Endothelial cell of umbilical vein (primary cell): ENCODE data around the gene IQCH. TPM values are rescaled to one million over a fixed set of nuclear protein-coding genes. Genes with fewer than 3 reads are reported as not detected.

Experiments used
- BruUV-seq: library from RNA; stranded (reverse); fragments of 400-500 nt; replicated peaks from 2 replicates; lab custom pipeline; 2021; lab: Mats Ljungman, UMichigan
- CTCF ChIA-PET: fragments of 300-600, 350-600 bp; sonication (Branson Sonifier 250); formaldehyde crosslinking; loops from one replicate; lab custom pipeline; 2021; ENCODE audit warnings: antibody characterized with exemption, inconsistent platforms; lab: Charles Lee
- POLR2A ChIA-PET: fragments of 300-600, 350-600 bp; sonication (Branson Sonifier 250); formaldehyde crosslinking; loops from one replicate; lab custom pipeline; 2021; ENCODE audit warnings: antibody characterized with exemption, inconsistent platforms; lab: Charles Lee
- DNase-seq: peaks from one replicate; pipeline ENCODE4 v3.0.0-alpha.2; 2011; ENCODE audit warnings: low read depth, low spot score
- FAIRE-seq: peaks from 2 replicates; lab custom pipeline; 2011; peaks lifted over from hg19 to GRCh38; lab: Jason Lieb, UNC
- H2AFZ ChIP-seq: 2 replicates; pipeline ENCODE4 v1.6.0; 2012; ENCODE audit warnings: low read depth, low read length, control low read depth, inconsistent platforms
- H3K27ac ChIP-seq: 2 replicates; pipeline ENCODE4 v1.5.1; 2011; ENCODE audit warnings: low read depth, mild to moderate bottlenecking, control low read depth, low read length, moderate library complexity; ENCODE audit not compliant: insufficient read depth
- H3K27me3 ChIP-seq, 2 experiments: 2 replicates each; pipeline versions ENCODE4 v1.6.0 to v1.6.1; 2011; ENCODE audit warnings: low read length in 2 of 2, mixed read lengths in 1 of 2; ENCODE audit not compliant: control insufficient read depth in 2 of 2, insufficient read depth in 2 of 2
- H3K36me3 ChIP-seq, 2 experiments: 2 replicates in 1 of 2; 3 replicates in 1 of 2; pipeline ENCODE4 v1.5.1; 2011; ENCODE audit warnings: low read length in 2 of 2, mild to moderate bottlenecking in 1 of 2, moderate library complexity in 1 of 2; ENCODE audit not compliant: control insufficient read depth in 2 of 2, insufficient read depth in 2 of 2; ENCODE audit errors: extremely low read depth in 1 of 2
- H3K4me1 ChIP-seq: 3 replicates; pipeline ENCODE4 v1.5.1; 2011; ENCODE audit warnings: mild to moderate bottlenecking, low read length; ENCODE audit not compliant: control insufficient read depth, insufficient read depth; ENCODE audit errors: extremely low read depth
- H3K4me2 ChIP-seq: 2 replicates; pipeline ENCODE4 v1.6.1; 2011; ENCODE audit warnings: low read length, control low read depth, mixed read lengths; ENCODE audit not compliant: insufficient read depth
- H3K4me3 ChIP-seq, 3 experiments: fragments of 200-600 bp in 1 of 3; sonication (generic), shearing (Covaris generic) in 1 of 3; replicated peaks in 1 of 3; 2 replicates each; pipeline ENCODE4 v1.5.1; 2011 to 2016; ENCODE audit warnings: control low read depth in 3 of 3, low read length in 3 of 3, mild to moderate bottlenecking in 2 of 3, inconsistent platforms in 1 of 3, low read depth in 1 of 3, moderate library complexity in 1 of 3; ENCODE audit not compliant: insufficient read depth in 1 of 3
- H3K79me2 ChIP-seq: 2 replicates; pipeline ENCODE4 v1.6.0; 2012; ENCODE audit warnings: low read length, inconsistent platforms; ENCODE audit not compliant: control insufficient read depth, insufficient read depth
- H3K9ac ChIP-seq: replicated peaks from 2 replicates; pipeline ENCODE3; 2011; ENCODE audit warnings: low read length, control low read depth; ENCODE audit not compliant: insufficient read depth; ENCODE audit errors: extremely low read depth
- H3K9me1 ChIP-seq: replicated peaks from 3 replicates; pipeline ENCODE4 v1.6.0; 2011; ENCODE audit warnings: mild to moderate bottlenecking, low read length; ENCODE audit not compliant: control insufficient read depth, insufficient read depth; ENCODE audit errors: extremely low read depth
- H3K9me3 ChIP-seq: replicated peaks from 2 replicates; pipeline ENCODE4 v1.5.1; 2012; ENCODE audit warnings: low read length, inconsistent platforms; ENCODE audit not compliant: control insufficient read depth, insufficient read depth
- H4K20me1 ChIP-seq: replicated peaks from 2 replicates; pipeline ENCODE3; 2011; ENCODE audit warnings: mild to moderate bottlenecking, low read length; ENCODE audit not compliant: control insufficient read depth, insufficient read depth; ENCODE audit errors: extremely low read depth
- EZH2 ChIP-seq: IDR thresholded peaks from 2 replicates; pipeline ENCODE4 v1.6.1; 2012; ENCODE audit warnings: borderline replicate concordance, low read depth, mild to moderate bottlenecking, moderate library complexity, low read length, inconsistent platforms; ENCODE audit not compliant: severe bottlenecking
- FOS ChIP-seq: IDR thresholded peaks from 2 replicates; pipeline ENCODE4 v1.6.1; 2011; ENCODE audit warnings: mild to moderate bottlenecking, low read length, moderate library complexity, borderline replicate concordance; ENCODE audit not compliant: insufficient read depth
- GATA2 ChIP-seq: IDR thresholded peaks from 2 replicates; pipeline ENCODE4 v1.7.0; 2011; ENCODE audit warnings: low read depth, mild to moderate bottlenecking, moderate library complexity, mixed read lengths, low read length; ENCODE audit not compliant: insufficient read length, insufficient read depth
- MYC ChIP-seq: IDR thresholded peaks from one replicate; pipeline ENCODE4 v1.6.1; 2011; ENCODE audit warnings: mild to moderate bottlenecking, low read depth, low read length
- POLR2A ChIP-seq: IDR thresholded peaks from 2 replicates; pipeline ENCODE4 v1.6.1; 2012; ENCODE audit warnings: low read depth, mild to moderate bottlenecking, control low read depth, low read length
- POLR2AphosphoS5 ChIP-seq: IDR thresholded peaks from 2 replicates; pipeline ENCODE4 v1.6.1; 2012; ENCODE audit warnings: low read depth, mild to moderate bottlenecking, control low read depth, low read length, moderate library complexity; ENCODE audit not compliant: insufficient read depth
- dilution Hi-C: fragments of 300-500 bp; cut with MboI; formaldehyde crosslinking; loops from one replicate; pipeline ENCODE4 v1.15.0; 2019; ENCODE audit warnings: low sequenced_read_pairs; ENCODE audit not compliant: extremely low pct_ligation_motif_present
- intact Hi-C: fragments of 100-400 bp; cut with micrococcal nuclease; formaldehyde crosslinking; loops from one replicate; pipeline ENCODE4 v1.10.0; 2022
- polyA plus RNA-seq, 4 experiments: library from polyadenylated mRNA; depleted of rRNA in 3 of 4; stranded (reverse) in 3 of 4; unstranded in 1 of 4; fragments of >200 nt; gene quantifications; 2 replicates each; pipeline versions ENCODE4 v1.2.1 to v1.2.3, GENCODE V29; 2011 to 2012; ENCODE audit warnings: missing spikeins in 1 of 4
- total RNA-seq: library from RNA; stranded (reverse); gene quantifications from 2 replicates; pipeline ENCODE4 v1.2.3, GENCODE V29; 2021
- TF ChIP-seq, protein P1 (sequence below), 2 donors: IDR thresholded peaks; 1 replicate in 1 of 2; 2 replicates in 1 of 2; pipeline ENCODE4 v1.5.1; 2011; ENCODE audit warnings: low read length in 2 of 2, mild to moderate bottlenecking in 2 of 2, moderate library complexity in 2 of 2, control low read depth in 1 of 2, inconsistent platforms in 1 of 2, low read depth in 1 of 2; ENCODE audit not compliant: insufficient read depth in 1 of 2; ENCODE audit errors: extremely low read depth in 1 of 2
- TF ChIP-seq, protein P2 (sequence below): IDR thresholded peaks from 2 replicates; pipeline ENCODE4 v1.6.1; 2011; ENCODE audit not compliant: insufficient read depth, insufficient read length

Gene IQCH
- total and polyA plus RNA-seq, 2 donors (not counting 3 experiments of a cell fraction or from before 2014, with no cell fraction given), result 0.29 to 0.51 TPM

DNA sequence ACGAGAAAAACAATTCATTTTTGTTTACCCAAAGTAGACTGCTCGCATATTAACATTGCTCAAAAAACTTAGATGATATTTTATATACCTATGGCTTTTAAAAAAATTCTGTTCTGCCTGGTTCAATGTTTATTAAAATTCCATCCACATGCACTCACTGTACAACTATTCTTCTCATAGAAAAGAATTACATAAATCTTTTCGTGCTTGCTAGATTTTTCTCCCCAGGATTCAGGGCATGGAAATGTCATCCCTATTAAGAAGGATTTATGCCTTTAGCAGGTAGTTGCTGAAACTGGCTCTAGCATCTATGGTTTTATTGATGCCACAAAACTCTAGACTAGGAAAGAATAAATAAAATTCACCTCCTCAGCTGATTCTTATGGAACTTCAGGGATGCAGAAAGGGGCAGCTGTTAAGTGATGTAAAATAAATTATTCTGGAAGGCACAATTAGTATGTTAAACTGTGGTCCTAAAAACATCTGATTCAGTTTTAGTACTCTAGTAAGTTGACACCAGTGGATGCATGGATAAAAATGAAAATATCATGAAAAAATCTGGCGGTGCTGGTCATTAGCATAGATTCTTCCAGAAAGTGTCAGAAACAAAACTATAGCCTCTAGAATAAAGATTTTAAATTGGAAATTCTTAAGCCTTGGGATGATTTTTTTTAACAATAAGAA is 41.8 kb upstream of the IQCH start:
- FAIRE-seq, result no peak
- H2AFZ ChIP-seq, result no peak overlapping the region
- H3K9me1 ChIP-seq, result no peaks in the 10 kb centered on the region
- no peaks in the 10 kb centered on the region for H4K20me1 ChIP-seq
- no peaks in the 10 kb centered on the region for H3K4me1 ChIP-seq
- no peaks in the 10 kb centered on the region for H3K79me2 ChIP-seq
- BruUV-seq, result no TSS peak
- ChIA-PET CTCF (no interaction called here), POLR2A (no interaction called here)
- H3K4me3 ChIP-seq, result no peak overlapping the region
- no peaks in the 10 kb centered on the region for H3K27me3 ChIP-seq
- intact Hi-C loops, result no loop called here
- dilution Hi-C loops, result no loop called here
- no peaks in the 10 kb centered on the region for H3K36me3 ChIP-seq
- TF ChIP-seq MYC (no peak), POLR2A (no peak), EZH2 (no peak), GATA2 (no peak), FOS (no peak), POLR2AphosphoS5 (no peak)
- TF ChIP-seq, protein P1, sequence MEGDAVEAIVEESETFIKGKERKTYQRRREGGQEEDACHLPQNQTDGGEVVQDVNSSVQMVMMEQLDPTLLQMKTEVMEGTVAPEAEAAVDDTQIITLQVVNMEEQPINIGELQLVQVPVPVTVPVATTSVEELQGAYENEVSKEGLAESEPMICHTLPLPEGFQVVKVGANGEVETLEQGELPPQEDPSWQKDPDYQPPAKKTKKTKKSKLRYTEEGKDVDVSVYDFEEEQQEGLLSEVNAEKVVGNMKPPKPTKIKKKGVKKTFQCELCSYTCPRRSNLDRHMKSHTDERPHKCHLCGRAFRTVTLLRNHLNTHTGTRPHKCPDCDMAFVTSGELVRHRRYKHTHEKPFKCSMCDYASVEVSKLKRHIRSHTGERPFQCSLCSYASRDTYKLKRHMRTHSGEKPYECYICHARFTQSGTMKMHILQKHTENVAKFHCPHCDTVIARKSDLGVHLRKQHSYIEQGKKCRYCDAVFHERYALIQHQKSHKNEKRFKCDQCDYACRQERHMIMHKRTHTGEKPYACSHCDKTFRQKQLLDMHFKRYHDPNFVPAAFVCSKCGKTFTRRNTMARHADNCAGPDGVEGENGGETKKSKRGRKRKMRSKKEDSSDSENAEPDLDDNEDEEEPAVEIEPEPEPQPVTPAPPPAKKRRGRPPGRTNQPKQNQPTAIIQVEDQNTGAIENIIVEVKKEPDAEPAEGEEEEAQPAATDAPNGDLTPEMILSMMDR (IDR thresholded peaks at IDR 0.05; ENCODE audit: extremely low read depth in 1 of 2, insufficient read depth in 1 of 2, low read depth in 1 of 2, low read length in 2 of 2), result no peak
- TF ChIP-seq, protein P2, sequence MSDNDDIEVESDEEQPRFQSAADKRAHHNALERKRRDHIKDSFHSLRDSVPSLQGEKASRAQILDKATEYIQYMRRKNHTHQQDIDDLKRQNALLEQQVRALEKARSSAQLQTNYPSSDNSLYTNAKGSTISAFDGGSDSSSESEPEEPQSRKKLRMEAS, result no peak
- H3K4me2 ChIP-seq, result no peak overlapping the region
- DNase-seq, result no peak
- no peak overlapping the region for H3K27ac ChIP-seq
- no peak overlapping the region for H3K9ac ChIP-seq
- no peaks in the 10 kb centered on the region for H3K9me3 ChIP-seq
